ENCODE results near the gene B4GALNT4. TPM values are rescaled to one million over a fixed set of nuclear protein-coding genes. Genes with fewer than 3 reads are reported as not detected.
A peak's percentile ranks its signal among the peaks of the same experiment; 100 is the strongest.
"Not testable (repeated sequence)": the region's sequence is repeated elsewhere in the genome, so short reads cannot be mapped to it uniquely, and the experiment has no call there.

The B4GALNT4 gene
- total RNA-seq, 1 experiment from 2014 or later = not detected

DNA sequence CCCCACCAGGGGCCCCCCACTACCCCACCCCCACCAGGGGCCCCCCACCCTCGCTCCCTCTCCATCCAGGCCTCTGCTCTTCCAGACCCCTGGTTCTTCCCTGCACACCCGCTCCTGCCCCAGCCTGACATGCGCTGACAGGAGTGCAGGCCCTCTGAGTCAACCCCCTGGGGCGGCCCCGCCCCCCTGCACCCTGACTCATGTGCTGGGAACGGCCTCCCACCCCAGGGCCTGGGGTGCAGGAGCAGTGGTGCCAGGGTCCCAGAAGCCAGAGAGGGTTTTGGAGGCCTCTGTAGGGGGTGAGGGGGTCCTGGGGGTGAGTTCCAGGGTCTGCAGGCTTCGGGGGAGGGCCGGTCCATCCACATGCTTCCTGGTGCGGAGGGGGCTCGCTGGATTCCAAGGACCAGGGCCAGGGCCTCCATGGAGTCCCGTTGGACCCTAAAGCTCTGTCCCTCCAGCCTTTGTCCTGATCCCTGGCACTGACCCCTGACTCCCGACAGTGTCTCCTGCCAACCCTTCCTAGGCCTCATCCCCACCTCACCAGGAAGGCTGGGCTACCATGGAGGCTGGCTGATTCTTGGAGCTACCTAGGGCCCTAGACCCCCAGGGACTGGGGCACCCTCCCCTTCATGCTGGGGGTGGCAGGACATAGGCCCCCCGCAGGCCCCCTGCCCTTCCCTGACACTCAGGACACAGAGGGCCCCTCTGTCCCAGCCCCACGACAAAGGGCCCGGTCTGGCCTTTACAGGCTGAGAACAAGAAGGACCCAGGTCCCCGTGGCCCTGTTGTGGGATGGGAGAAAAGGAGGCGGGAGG is 24.1 kb downstream of the B4GALNT4 start:
- DNase-seq (ENCODE audit: low read depth) = peak; percentile 87

DNA sequence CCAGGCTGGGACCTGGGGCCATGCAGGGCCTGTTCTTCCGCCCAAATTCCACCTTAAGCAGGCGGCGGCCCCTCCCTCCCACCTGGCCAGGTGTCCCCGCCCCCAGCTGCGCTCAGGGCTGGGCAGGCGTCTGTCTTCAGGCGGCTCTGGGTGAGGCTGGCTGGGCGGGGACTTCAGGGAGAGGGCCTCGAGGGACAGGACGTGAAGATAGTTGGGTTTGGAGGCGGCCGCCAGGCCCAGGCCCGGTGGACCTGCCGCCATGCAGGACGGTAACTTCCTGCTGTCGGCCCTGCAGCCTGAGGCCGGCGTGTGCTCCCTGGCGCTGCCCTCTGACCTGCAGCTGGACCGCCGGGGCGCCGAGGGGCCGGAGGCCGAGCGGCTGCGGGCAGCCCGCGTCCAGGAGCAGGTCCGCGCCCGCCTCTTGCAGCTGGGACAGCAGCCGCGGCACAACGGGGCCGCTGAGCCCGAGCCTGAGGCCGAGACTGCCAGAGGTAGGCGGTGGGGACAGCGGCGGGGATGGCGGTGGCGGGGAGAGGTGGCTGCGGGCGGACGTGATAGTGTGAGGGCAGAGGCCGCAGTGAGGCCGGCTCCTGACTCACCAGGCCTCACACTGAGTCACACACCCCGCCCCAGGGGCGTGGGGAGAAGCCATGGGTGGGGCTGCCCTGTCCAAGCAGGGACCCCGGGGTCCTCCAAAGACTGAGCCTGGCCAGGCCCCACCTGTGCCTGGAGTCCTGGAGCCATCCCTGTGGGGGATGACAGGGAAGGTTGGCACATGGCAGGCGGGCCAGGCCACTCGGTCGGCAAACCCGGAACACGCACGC is 24.9 kb downstream of the B4GALNT4 start, which contains the start of gene PKP3:
TSS of gene PKP3 (plus strand) at position 176 of the 824 bp plus-strand sequence. CDS start at position 260, 84 bp downstream.
- peak; percentile 82 for DNase-seq (ENCODE audit: low read depth)

DNA sequence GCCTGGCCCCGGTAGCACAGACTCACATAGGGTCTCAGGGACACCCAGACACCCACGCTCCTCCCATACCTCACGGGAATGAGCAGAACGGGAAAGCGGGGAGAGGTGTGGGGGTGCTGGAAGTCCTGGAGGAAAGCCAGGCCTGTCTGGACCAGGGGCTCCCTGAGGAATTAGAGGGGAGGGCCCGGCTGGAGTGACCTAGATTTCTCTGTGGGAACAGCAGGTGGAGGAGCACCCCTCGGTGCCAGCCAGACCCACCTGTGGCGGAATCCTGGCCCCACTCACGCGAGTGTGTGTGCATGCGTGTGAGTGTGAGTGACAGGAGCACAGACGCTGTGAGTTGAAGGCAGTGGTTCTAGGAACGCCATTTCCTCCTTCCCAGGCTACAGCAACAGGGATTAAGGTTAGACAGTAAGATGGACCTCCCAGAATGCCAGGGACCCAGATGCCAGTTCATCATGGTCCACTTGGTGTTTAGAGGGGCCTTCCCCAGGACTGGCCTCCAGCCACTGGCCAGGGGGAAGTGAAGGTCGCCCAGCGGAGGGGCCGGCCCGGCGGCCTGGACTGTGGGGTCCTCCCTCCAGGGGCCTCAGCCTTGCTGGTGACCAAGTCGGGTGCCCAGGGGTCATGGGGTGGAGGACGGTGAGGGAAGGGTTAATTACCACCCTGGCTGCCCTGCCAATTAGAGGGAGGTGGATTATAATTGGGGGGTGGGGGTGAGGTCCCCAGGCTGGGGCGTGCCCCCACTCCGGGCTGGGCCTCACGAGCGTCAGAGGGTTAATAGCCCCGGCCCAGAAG is 25.8 kb downstream of the B4GALNT4 start:
- no peak for DNase-seq (ENCODE audit: low read depth)

DNA sequence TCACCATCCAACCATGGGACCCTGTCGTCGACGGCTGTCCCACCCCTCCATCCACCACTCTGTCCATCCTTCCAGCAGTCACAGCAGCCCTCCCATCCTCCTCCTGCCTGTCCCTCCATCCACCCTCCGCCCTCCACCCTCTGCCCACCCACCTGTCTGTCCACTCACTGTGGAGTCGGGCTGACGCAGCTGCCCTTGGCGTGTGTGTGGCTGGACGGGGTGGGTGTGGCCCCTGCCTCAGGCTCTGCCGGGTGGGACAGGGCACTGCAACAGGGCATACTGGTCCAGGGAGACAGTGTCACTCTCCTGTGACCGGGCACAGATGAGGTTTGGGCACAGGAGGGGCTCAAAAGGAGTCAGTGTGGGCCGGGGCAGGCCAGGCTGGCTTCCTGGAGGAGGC is 26.6 kb downstream of the B4GALNT4 start:
- peak; percentile 15 for DNase-seq (ENCODE audit: low read depth)

DNA sequence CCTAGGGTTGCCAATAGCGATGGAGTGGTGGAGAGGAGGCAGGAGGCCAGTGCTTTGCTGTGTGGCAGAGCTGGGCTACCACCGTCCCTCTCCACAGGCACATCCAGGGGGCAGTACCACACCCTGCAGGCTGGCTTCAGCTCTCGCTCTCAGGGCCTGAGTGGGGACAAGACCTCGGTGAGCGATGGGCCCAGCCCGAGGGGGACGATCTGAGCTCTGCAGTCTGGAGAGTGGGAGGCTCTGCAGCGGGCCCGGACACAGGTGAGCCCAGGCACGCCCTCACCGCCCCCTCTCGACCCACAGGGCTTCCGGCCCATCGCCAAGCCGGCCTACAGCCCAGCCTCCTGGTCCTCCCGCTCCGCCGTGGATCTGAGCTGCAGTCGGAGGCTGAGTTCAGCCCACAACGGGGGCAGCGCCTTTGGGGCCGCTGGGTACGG is 27.2 kb downstream of the B4GALNT4 start:
- peak; percentile 47 for DNase-seq (ENCODE audit: low read depth)

DNA sequence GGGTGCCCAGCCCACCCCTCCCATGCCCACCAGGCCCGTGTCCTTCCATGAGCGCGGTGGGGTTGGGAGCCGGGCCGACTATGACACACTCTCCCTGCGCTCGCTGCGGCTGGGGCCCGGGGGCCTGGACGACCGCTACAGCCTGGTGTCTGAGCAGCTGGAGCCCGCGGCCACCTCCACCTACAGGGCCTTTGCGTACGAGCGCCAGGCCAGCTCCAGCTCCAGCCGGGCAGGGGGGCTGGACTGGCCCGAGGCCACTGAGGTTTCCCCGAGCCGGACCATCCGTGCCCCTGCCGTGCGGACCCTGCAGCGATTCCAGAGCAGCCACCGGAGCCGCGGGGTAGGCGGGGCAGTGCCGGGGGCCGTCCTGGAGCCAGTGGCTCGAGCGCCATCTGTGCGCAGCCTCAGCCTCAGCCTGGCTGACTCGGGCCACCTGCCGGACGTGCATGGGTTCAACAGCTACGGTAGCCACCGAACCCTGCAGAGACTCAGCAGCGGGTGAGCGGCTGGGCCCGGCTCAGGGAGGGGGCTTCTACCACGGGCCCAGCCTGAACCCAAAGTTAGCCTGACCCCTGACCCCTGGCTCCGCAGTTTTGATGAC is 27.7 kb downstream of the B4GALNT4 start:
- peak; percentile 67 for DNase-seq (ENCODE audit: low read depth)

DNA sequence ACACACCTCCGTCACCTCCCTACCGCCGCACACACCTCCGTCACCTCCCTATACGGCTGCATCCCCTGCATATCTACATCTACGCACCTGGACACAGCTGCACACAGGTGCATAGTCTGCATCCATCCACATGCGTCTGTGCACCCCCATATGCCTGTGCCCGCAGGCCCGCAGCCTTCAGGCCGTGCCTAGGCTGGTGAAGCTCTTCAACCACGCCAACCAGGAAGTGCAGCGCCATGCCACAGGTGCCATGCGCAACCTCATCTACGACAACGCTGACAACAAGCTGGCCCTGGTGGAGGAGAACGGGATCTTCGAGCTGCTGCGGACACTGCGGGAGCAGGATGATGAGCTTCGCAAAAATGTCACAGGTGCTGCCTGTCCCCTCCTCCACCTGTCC is 29.5 kb downstream of the B4GALNT4 start:
- DNase-seq (ENCODE audit: low read depth) = peak; percentile 62

DNA sequence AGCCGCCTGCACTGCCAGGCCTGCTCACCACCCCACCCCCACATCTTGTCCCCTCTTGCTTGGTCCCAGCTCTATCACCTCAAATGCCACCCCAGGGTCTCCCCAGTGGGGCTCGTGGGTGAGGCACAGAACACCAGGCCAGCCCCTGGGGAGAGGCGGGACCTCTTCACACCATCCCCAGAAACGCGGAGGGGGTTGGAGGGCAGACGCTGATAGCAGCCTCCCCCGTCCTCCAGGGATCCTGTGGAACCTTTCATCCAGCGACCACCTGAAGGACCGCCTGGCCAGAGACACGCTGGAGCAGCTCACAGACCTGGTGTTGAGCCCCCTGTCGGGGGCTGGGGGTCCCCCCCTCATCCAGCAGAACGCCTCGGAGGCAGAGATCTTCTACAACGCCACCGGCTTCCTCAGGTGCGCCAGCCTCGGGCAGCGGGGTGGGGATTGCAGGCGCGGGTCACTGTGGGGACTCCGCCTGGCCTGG is 30.5 kb downstream of the B4GALNT4 start:
- peak; percentile 43 for DNase-seq (ENCODE audit: low read depth)

DNA sequence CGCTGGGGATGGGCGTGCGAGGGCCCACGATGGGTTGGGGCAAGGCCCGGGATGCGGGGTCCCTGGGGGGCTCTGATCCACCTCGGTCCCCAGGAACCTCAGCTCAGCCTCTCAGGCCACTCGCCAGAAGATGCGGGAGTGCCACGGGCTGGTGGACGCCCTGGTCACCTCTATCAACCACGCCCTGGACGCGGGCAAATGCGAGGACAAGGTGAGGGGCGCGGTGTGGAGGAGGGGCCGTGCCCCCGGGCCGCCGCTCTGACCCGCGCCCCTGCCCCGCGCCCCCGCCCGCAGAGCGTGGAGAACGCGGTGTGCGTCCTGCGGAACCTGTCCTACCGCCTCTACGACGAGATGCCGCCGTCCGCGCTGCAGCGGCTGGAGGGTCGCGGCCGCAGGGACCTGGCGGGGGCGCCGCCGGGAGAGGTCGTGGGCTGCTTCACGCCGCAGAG is 31.0 kb downstream of the B4GALNT4 start:
- peak; percentile 15 for DNase-seq (ENCODE audit: low read depth)

DNA sequence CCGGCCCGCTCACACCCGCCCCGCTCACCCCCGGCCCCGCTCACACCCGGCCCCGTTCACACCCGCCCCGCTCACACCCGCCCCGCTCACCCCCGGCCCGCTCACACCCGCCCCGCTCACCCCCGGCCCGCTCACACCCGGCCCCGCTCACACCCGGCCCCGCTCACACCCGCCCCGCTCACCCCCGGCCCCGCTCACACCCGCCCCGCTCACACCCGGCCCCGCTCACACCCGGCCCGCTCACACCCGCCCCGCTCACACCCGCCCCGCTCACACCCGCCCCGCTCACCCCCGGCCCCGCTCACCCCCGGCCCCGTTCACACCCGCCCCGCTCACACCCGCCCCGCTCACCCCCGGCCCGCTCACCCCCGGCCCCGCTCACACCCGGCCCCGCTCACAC is 31.9 kb downstream of the B4GALNT4 start:
- not testable (repeated sequence) for DNase-seq (ENCODE audit: low read depth)

DNA sequence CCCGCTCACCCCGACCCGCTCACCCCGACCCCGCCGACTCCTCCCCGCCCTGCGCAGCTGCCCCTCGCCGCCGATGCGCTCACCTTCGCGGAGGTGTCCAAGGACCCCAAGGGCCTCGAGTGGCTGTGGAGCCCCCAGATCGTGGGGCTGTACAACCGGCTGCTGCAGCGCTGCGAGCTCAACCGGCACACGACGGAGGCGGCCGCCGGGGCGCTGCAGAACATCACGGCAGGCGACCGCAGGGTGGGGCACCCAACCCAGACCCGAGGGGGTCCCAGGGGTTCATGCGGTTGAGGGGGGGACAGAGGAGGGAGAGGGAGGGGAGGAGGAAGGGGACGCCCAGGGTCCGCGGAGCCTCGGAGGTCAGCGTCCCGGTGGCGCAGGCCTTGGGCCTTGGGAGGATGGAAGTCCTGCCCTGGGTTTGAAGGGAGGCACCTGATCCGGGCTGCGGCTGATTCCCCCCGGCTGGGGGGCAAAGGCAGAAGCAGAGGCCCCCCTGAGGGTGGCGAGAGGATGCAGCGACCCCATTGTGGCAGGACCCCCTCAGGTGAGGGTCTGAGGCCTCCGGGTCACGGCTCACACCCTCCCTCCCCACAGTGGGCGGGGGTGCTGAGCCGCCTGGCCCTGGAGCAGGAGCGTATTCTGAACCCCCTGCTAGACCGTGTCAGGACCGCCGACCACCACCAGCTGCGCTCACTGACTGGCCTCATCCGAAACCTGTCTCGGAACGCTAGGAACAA is 33.9 kb downstream of the B4GALNT4 start:
- DNase-seq (ENCODE audit: low read depth) = no peak

DNA sequence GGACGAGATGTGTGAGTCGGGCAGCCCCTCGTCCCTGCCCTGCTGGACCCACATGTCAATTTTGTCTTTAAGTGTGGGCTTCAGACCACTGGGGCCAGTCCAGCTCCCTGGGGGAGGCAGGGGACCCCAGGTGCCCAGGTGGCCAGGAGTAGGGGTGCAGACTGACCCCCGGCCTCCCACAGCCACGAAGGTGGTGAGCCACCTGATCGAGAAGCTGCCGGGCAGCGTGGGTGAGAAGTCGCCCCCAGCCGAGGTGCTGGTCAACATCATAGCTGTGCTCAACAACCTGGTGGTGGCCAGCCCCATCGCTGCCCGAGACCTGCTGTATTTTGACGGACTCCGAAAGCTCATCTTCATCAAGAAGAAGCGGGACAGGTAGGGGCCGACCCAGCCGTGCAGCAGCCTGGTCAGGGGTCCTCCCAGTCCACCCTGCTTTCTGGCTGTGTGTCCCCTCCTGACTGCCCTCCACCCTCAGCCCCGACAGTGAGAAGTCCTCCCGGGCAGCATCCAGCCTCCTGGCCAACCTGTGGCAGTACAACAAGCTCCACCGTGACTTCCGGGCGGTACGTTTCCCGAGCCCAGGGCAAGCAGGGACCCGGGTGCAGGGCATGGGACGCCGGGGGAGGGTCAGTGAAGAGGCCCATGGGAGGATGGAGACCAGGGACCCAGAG is 34.6 kb downstream of the B4GALNT4 start:
- DNase-seq (ENCODE audit: low read depth) = no peak

DNA sequence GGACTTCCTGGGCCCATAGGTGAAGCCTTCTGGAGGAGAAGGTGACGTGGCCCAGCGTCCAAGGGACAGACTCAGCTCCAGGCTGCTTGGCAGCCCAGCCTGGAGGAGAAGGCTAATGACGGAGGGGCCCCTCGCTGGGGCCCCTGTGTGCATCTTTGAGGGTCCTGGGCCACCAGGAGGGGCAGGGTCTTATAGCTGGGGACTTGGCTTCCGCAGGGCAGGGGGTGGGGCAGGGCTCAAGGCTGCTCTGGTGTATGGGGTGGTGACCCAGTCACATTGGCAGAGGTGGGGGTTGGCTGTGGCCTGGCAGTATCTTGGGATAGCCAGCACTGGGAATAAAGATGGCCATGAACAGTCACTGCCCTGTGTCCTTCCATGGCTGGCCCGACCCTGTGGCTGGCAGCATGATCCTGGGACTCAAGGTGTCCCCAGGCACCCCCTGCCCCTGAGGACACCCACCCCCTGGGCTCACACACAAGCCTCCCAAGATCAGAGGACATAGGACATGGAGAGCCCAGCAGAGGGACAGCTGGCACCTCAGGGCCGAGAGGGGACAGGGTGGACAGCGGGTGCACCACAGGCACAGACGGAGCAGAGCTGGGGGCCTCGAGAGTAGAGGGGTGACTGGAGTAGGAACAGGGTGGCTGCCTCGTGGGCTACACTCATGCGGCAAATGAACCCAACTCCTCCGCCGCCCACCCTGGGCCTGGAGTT is 35.4 kb downstream of the B4GALNT4 start:
- DNase-seq (ENCODE audit: low read depth) = no peak

DNA sequence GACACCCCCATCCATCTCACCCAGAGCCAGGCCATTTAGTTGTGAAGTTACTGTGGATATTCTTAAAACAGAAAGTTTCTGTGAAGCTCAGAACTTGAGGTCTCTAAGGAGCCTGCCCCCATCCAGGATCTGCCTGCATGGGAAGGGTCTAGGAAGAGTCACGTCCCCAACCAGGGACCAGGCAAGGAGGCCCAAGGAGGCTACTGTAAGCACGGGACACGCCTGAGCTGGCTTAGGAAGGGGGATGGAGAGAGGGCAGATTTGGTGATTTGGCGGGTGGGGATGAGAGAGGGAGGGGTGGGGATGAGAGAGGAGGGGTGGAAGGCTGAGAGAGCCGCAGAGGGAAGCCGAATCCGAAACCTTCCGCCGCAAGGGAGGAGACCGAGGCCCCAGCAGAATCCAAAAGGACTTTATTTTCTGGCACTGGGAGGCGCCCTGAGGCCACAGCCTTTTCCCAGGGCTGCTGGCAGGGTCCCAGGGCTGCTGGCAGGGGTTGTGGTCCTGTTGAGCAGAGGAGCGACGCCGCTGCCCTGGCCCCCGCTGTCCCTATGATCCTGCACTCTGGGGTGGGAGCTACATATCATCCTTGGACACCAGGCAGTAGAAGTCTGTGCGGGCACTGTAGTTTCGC is 36.1 kb downstream of the B4GALNT4 start:
- no peak for DNase-seq (ENCODE audit: low read depth)

DNA sequence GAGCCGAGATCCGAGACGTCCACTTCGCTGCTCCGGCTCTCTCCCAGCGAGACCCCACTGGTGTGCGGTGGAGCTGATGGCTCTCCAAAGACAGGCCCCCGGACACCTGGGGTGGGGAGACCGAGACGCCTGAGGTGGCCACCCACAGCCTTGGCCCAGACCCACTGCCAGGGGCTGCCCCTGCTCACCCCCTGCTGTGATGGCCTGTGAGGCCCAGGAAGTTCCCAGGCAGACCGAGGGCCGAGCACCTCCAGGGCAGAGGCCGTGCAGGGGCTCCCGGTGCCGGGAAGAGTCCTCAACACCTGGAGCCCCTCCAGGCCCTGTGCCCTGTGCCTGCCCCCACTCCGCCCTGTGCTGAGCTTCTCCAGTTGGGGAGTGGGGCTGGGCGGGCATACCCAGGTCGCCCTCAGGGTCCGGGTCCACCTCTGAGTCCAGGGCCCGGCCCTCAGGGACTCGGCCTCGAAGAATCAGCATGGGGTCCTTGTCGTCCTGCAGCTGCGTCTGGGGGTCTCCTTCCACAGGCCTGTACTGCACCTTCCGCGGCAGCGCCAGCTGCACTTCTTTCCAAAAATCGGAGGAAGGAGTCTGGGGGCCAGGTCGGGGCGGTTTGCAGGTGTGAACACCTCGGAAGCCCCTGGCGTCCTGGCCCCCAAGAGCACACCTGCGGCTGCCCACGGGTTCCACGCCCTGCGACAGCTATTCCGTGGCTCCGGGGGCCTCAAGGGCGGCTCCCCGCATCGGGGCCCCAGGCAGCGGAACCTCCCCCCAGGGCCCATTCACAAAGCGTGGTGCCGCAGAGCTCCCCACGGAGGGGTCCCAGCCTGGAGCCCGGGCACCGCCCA is 36.9 kb downstream of the B4GALNT4 start:
- DNase-seq (ENCODE audit: low read depth) = no peak

DNA sequence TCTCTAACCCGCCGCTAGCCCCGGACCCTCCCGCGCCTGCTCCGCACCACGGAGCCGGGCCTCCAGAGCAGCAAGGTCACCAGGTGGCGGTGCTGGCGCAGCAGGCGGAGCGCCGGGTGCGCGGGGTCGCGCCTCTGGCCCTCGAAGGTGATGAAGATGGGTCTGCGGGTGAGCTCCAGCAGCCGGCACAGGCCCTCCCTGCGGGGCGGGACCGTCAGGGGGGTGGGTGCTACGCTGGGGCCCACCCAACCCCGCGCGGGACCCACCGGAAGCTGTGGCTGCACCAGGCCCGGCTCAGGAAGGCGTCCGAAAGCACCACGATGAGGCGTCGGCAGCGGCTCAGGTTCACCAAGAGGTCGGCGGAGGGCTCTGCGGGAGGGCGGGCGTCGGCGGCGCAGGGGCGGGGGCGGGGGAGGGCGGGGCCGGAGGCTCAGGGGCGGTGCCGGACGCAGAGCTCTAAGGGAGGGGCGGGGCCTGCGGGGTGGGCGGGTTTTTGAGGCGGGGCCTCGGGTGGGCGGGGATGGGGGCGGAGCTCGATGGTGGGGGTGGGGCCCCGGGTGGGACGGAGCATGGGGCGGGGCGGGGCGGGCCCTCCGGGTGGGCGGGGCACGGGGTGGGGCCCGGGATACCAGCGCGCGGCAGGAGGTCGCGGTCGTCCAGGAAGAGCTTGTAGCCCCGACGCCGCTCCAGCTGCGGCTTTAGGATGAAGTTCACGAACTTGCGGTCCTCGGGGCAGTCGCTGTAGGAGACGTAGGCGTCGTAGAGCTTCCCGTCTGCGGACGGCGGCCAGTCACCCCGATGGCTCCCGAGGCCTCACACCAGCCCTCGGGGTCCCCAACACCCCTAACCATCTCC is 37.7 kb downstream of the B4GALNT4 start:
- DNase-seq (ENCODE audit: low read depth) = peak; percentile 78

DNA sequence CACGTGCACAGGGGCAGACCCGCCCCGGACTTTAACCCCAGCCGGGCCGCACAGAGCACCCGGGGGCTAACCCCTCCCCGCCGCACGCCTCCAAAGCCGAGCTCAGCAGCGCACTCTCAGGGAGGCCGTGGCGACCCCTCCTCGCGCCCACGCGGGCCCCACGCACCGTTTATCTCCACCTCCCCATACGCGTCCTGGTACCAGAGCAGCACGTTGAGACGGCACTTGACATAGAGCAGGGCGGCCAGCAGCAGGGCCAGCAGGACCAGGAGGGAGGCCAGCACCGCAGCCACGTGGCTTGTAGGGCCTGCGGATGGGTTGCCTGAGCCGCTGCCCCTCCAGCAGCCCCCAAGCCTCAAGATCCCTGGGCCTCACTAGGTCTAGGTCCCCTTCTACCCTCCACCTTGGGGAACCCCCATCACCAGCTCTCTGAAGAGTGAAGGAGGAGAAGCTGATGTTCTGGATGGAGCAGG is 38.4 kb downstream of the B4GALNT4 start:
- DNase-seq (ENCODE audit: low read depth) = no peak

All from RPMI7951 (cell line).